Measurements from ENCODE around the gene ENDOV.

DNA sequence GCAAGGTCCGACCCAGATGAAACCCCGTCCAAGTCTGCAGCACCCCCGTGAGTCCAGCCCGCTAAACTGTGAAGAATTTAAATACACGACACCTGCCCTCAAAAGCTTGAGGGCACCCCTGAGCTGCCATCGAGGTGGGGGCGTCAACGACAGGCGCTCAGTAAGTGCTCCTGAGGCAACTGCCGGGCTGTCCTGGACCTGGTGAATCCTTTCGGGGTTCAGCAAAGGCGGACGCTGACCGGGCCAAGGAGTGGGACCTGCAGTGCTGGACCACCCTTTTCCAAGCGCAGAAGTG, 512 bp upstream of the ENDOV start:
- no peak for TF ChIP-seq SPI1 (IDR thresholded peaks at IDR 0.05; ENCODE audit: low read depth, low read length)
- TF ChIP-seq TAF1 (IDR thresholded peaks at IDR 0.05; ENCODE audit: low read depth, low read length) = no peak
- no peak for TF ChIP-seq POLR2A (IDR thresholded peaks at IDR 0.05; ENCODE audit: low read depth, low read length)
- TF ChIP-seq POLR2AphosphoS5 (IDR thresholded peaks at IDR 0.05; ENCODE audit: low read depth, low read length) = no peak
- TF ChIP-seq PAX5 (IDR thresholded peaks at IDR 0.05; ENCODE audit: insufficient read depth, low read length, severe bottlenecking) = no peak

Measured in GM12891 (cell line).